GM20431 (cell line): ENCODE data around the gene EIF6.
"Not testable (repeated sequence)": the region's sequence is repeated elsewhere in the genome, so short reads cannot be mapped to it uniquely, and the experiment has no call there.

Source experiments
- in situ Hi-C: fragments of 300-500 bp; cut with MseI, MboI; formaldehyde crosslinking; loops from one replicate; pipeline ENCODE4 v1.15.0; 2020; ENCODE audit warnings: low sequenced_read_pairs; ENCODE audit not compliant: unreplicated experiment

The EIF6 gene

DNA sequence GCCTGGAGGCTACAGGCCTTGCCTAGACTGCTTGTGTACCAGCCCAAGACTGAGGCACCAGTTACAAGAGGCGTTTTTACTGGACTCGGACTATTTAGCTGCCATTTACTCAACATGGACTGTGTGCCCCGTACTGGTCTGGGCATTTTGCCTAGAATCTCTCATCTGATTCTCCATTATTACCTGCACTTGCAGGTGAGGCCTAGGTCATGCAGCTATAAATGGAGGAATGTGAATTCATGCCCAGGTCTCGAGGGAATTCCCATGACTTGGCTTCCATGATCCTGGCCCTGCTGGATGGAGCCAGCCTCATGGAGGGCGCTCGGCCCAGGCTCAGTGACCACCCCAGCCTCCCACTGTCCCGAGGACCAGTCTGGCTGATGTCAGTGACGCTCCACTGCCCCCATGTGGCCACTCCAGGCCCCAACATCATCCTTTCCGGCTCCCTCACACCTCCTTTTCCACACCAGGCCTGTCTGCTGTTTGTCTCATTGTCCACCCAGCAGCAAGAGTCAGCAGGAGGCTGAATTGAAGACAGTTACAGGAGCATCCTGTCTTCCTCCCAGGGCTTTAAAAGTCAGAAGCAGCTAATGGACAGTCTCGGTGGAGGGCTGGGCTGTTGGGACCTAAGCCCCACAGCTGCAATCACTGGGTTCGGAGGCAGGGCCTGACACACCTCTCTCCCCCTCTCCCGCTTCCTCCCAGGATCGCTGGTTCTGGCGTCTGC, 15.4 kb downstream of the EIF6 start:
- in situ Hi-C loops = no loop called here

DNA sequence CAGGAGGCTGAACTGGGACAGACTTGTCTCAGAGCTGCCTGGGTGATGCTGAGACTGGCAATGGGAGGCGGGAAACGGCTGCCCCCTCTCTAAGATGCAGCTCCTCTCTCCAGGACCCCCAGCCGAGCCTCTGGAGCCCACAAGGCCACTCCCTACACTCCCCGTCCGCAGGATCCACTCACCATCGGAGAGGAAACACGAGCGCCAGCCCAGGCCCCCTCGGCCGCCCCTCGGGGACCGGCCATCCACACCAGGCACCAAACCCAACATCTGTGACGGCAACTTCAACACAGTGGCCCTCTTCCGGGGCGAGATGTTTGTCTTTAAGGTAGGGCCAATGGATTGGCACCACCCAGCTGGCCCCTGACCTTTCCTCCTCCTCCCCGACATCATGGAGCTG, 17.5 kb downstream of the EIF6 start:
- in situ Hi-C loops = no loop called here

DNA sequence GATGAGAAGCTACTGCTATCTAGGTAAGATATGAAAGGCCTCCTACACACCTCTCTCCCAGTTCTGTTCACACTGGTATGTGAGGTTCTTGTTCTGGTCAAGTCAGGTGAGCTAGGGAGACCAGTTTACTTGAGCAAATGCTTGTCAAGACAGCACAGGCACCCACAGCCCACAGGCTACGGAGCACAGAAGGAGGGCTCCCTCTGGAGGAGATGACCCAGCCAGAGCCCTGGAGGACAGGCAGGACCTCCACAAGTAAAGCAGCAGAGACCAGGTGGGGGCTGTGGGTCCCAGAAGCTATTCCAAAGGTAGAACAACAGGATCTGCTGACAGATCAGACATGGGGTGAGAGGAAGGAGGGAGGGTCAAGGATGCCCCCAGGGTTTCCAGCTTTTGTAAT, 19.8 kb downstream of the EIF6 start:
- in situ Hi-C loops = no loop called here

GRCh38 chr20:35263532-35264341, 20.8 kb downstream of the EIF6 start:
- in situ Hi-C loops = no loop called here

GRCh38 chr20:35262731-35263531, 21.6 kb downstream of the EIF6 start:
- in situ Hi-C loops = not testable (repeated sequence)

GRCh38 chr20:35262321-35262720, 22.3 kb downstream of the EIF6 start:
- in situ Hi-C loops = not testable (repeated sequence)

- in situ Hi-C loops = no loop called here
Measured at GRCh38 chr20:35260426-35260825, 24.1 kb downstream of the EIF6 start.

- in situ Hi-C loops = no loop called here
Measured at GRCh38 chr20:35257175-35257909, 27.2 kb downstream of the EIF6 start.

- in situ Hi-C loops = no loop called here
Measured at GRCh38 chr20:35254448-35254999, 30.0 kb downstream of the EIF6 start.

DNA sequence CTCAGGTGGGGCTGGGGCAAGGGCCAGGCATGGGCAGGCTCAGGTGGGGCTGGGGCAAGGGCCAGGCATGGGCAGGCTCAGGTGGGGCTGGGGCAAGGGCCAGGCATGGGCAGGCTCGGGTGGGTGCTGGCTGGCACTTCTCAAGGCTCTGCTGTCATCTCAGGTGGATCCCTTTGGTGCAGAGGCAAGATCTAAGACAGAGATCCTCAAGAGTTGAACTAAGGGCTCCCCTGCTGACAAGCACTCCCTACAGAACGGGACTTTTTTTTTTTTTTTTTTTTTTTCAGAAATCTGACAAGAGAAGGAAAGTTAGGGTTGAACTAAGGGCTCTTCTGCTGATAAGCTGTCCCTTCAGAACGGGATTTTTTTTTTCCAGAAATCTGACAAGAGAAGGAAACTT, 31.6 kb downstream of the EIF6 start:
- in situ Hi-C loops = no loop called here

DNA sequence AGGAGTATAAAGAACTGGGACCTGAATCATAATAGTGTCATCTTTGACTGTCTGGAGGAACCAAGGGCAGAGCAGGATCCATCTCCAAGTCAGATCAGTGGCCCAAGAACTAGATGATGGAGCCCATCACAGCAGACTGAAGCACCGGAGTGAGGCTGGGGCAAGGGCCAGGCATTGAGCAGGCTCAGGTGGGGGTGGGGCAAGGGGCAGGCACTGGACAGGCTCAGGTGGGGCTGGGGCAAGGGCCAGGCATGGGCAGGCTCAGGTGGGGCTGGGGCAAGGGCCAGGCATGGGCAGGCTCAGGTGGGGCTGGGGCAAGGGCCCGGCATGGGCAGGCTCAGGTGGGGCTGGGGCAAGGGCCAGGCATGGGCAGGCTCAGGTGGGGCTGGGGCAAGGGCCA, 32.0 kb downstream of the EIF6 start:
- in situ Hi-C loops = not testable (repeated sequence)

GRCh38 chr20:35252037-35252461, 32.5 kb downstream of the EIF6 start:
- in situ Hi-C loops = no loop called here

DNA sequence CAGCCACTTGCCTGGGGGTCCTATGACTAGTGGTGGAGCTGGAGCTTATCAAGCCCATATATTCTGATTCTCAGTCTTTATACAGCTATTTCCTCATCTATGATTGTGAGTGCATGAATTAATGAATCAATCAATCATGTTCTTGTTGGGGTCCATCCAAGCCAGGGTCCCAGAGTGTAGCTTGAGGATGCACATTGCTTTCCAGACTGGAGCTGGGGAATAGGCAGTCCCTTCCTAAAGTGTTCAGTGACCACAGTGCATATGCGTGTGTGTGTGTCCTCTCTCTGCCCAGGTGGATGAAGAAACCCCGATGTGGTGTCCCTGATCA, 33.0 kb downstream of the EIF6 start:
- in situ Hi-C loops = no loop called here

- in situ Hi-C loops = no loop called here
Measured at GRCh38 chr20:35248641-35249475, 35.7 kb downstream of the EIF6 start.

DNA sequence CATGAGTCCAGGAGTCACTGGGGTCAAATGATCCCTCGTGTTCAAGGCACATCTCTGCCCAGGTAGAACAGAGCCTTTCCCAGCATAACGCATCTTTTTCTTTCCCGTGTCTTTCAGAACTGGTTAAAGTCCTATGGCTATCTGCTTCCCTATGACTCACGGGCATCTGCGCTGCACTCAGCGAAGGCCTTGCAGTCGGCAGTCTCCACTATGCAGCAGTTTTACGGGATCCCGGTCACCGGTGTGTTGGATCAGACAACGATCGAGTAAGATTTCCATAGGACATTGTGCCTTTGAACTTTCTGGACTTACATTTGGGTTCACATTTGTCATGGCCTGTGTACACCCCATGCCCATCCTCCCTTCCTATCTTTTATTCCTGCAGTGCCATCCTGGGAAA, 37.8 kb downstream of the EIF6 start:
- in situ Hi-C loops = no loop called here

GRCh38 chr20:35243986-35244385, 40.6 kb downstream of the EIF6 start:
- in situ Hi-C loops = no loop called here

DNA sequence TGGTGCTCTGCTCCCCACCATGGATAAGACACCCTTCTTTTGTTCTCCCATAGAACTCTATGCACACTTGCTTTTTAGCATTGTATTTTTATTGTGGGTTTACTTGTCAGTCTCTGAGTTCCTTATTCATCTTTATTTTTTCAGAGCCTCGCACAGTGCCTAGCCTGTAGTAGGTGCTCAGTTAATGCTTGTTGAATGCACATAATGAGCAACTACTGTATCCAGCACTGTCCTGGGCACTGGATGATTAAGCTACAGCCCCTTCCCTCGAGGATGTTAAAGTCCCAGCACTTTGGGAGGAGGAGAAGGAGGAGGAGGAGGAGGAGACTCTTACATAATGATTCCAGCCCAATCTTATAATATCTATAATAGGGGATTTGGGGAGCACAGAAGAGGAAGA, 41.3 kb downstream of the EIF6 start:
- in situ Hi-C loops = no loop called here

GRCh38 chr20:35240811-35241293, 43.7 kb downstream of the EIF6 start:
- in situ Hi-C loops = no loop called here
